Pancreas (tissue), 10 donors: ENCODE measurements around the gene SMYD3. TPM values are rescaled to one million over a fixed set of nuclear protein-coding genes. Genes with fewer than 3 reads are reported as not detected.

Source experiments
- ATAC-seq, 4 donors: fragments of 200-7000 bp; cut with Tn5 transposase; one replicate each; pipeline versions ENCODE4 v1.8.0 to v1.9.1; 2020; ENCODE audit warnings: mild to moderate bottlenecking in 4 of 4, moderate library complexity in 4 of 4
- DNase-seq, 6 donors: peaks; one replicate each; pipeline ENCODE4 v3.0.0-alpha.2; 2020
- FAIRE-seq: peaks from 2 replicates; lab custom pipeline; 2012; peaks lifted over from hg19 to GRCh38; lab: Jason Lieb, UNC
- H3K27ac ChIP-seq, 4 donors: fragments of 200-600 bp; sonication (generic); 1 replicate in 3 of 4; 2 replicates in 1 of 4; pipeline versions ENCODE4 v1.5.0 to v1.8.0; 2020
- H3K27me3 ChIP-seq, 4 donors: fragments of 200-600 bp; one replicate each; pipeline ENCODE4 v1.8.0; 2021
- H3K36me3 ChIP-seq, 3 donors: fragments of 200-600 bp; sonication (generic) in 1 of 3; one replicate each; pipeline versions ENCODE4 v1.5.0 to v1.8.0; 2020 to 2021
- H3K4me1 ChIP-seq, 3 donors: fragments of 200-600 bp; one replicate each; pipeline ENCODE4 v1.8.0; 2021
- H3K4me3 ChIP-seq, 4 donors: fragments of 200-600 bp; sonication (generic) in 2 of 4; one replicate each; pipeline versions ENCODE4 v1.5.0 to v1.8.0; 2020 to 2021
- H3K9me3 ChIP-seq, 4 donors: fragments of 200-600 bp; one replicate each; pipeline ENCODE4 v1.8.0; 2021
- CTCF ChIP-seq, 4 donors: fragments of 200-600 bp; sonication (generic) in 3 of 4; IDR thresholded peaks; one replicate each; pipeline versions ENCODE4 v1.5.0 to v1.8.0; 2021; ENCODE audit warnings: antibody characterized with exemption in 4 of 4
- WGBS, 2 donors: extraction: QIAGEN DNeasy Blood & Tissue Kit; methylation state at CpG; one replicate each; pipeline ENCODE4 v1.1.7; 2013; 5-methylcytosine and 5-hydroxymethylcytosine counted together
- intact Hi-C, 3 donors: fragments of 100-400 bp; cut with DNase I; formaldehyde crosslinking; loops; one replicate each; pipeline versions ENCODE4 v1.11.1 to v1.14.2; 2022
- polyA plus RNA-seq, 2 donors: library from polyadenylated mRNA; stranded (reverse); fragments of 200-250 nt; gene quantifications; one replicate each; pipeline ENCODE4 v1.2.3, GENCODE V29; 2013
- total RNA-seq, 6 donors: library from RNA; stranded (reverse); fragmentation: NEBNext Ultra II Directional in 4 of 6; extraction: Animal tissue kit (Norgen Biotek cat#: 25700) in 4 of 6; gene quantifications; one replicate each; pipeline versions ENCODE4 v1.2.1 to v1.2.4, GENCODE V29; 2021 to 2023
- donor health status: healthy with polysubstance abuse.
- donor health status: DM: no; HTN: no; CAD: no; lungs with moderate emphysema.
- donor health status: DM: no; HTN: no; CAD: no.
- donor health status: control.
- donor health status: control.
- donor health status: Bipolar disorder and iron deficiency.
- donor health status: DM: yes; HTN: yes; CAD: no.
- donor health status: DM: no; HTN: no; CAD: no.
- donor health status: DM: no; HTN: no; CAD: no.
- donor health status: DM: yes; HTN: yes; CAD: no.

The SMYD3 gene
- total and polyA plus RNA-seq, 8 donors, result 4.6 to 10.5 (median 6.7) TPM

- 72 to 74% methylated on average over 7 of the region's 7 CpGs for WGBS, 2 donors
- DNase-seq (no peak), ATAC-seq (no peak), FAIRE-seq (no peak)
- Histone ChIP-seq H3K27ac (no peak overlapping the region), H3K9me3 (no peaks in the 10 kb centered on the region), H3K27me3 (no peaks in the 10 kb centered on the region), H3K4me3 (no peak overlapping the region), H3K36me3 (no peaks in the 10 kb centered on the region), H3K4me1 (no peaks in the 10 kb centered on the region)
- intact Hi-C loops, result no loop called here
- TF ChIP-seq CTCF (IDR thresholded peaks at IDR 0.05), result no peak
These were observed 10.3 kb upstream of the SMYD3 start for GRCh38 chr1:246517391-246517790.

- no peak for DNase-seq
These were observed 9.0 kb upstream of the SMYD3 start for GRCh38 chr1:246516126-246516525.

DNA sequence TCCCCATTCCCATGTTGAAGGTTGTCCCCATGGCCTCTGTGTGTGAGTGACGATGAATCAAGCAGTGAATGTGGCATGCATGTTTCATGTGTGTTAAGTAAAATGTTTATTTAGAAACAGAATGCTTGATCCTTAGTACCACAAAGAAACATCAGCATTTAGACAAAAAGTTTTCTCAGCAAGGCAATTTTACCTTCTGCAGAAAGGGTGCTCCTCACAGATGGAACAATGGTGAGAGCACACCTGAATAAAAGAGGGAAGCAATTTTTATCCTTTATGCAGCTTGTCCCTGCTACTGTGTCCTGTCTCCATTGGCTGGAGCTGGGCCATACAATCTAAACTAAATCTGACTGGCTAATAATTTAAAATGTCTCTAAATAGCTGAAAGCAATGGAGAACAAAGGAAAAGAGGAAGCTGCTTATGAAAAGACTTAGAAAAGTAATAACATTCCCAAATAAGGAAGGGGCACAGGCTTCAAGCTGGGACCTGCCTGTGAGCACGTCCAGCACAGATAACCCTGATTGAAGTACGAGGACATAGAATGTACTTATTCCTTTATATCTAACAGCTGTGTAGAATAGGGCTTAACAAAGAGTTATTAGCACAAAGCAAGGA lies 8.4 kb upstream of the SMYD3 start:
- H3K36me3 ChIP-seq, result no peaks in the 10 kb centered on the region
- DNase-seq (no peak), FAIRE-seq (no peak), ATAC-seq (no peak)
- H3K27ac ChIP-seq, result no peak overlapping the region
- H3K4me3 ChIP-seq, result no peak overlapping the region
- H3K9me3 ChIP-seq, result no peaks in the 10 kb centered on the region
- WGBS, 2 donors, result 70 to 73% methylated on average over 3 of the region's 3 CpGs
- intact Hi-C loops, result no loop called here
- H3K27me3 ChIP-seq, result no peaks in the 10 kb centered on the region
- no peak for TF ChIP-seq CTCF (IDR thresholded peaks at IDR 0.05)
- no peaks in the 10 kb centered on the region for H3K4me1 ChIP-seq

More at GRCh38 chr1:246516126-246516525, 9.0 kb upstream of the SMYD3 start:
- no peak overlapping the region for H3K4me3 ChIP-seq
- FAIRE-seq (no peak), ATAC-seq (no peak)
- H3K4me1 ChIP-seq, result no peaks in the 10 kb centered on the region
- no peaks in the 10 kb centered on the region for H3K27me3 ChIP-seq
- 90 to 94% methylated on average over 10 of the region's 10 CpGs for WGBS, 2 donors
- H3K27ac ChIP-seq, result no peak overlapping the region
- H3K9me3 ChIP-seq, result no peaks in the 10 kb centered on the region
- intact Hi-C loops, result no loop called here
- no peak for TF ChIP-seq CTCF (IDR thresholded peaks at IDR 0.05)
- H3K36me3 ChIP-seq, result no peaks in the 10 kb centered on the region

DNA sequence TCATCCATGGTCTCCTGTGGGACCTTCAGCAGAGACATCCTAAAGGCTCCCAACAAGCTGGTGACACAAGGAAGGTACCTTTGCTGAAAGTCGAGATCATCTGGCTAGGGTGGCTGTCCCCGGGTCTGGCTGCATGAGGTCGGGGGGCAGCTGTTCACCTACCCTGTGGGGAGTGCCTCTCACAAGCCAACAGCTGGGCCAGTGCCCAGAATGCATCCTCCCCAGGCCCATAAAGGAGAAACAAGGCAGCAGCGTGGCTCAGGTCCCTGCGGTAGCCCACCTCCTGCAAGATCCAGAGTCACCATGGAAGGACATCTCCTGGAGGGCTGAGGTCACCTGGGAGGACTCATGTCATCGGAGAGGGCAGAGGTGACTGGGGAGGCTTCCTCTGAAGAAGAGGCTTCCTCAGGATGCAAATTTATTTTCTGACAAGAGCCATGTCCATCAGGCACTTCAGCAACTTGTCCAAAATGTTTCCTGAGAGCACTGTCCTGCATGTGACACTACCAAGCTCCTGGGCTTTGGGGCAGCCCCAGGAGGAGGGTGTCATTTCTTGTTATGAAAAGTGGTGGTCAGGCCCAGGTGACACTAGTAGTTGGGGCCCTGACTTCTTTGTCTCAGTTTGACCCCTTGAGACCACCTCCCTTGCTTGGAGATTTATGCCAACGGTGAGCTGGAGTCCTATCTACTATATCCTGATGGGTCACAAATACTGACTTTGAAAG lies 6.7 kb upstream of the SMYD3 start:
- H3K4me3 ChIP-seq, result no peak overlapping the region
- no peak for FAIRE-seq
- no peaks in the 10 kb centered on the region for H3K36me3 ChIP-seq
- WGBS, 2 donors, result 89 to 91% methylated on average over 7 of the region's 7 CpGs
- ATAC-seq, result no peak
- no peaks in the 10 kb centered on the region for H3K9me3 ChIP-seq
- H3K4me1 ChIP-seq, result no peaks in the 10 kb centered on the region
- H3K27ac ChIP-seq, result no peak overlapping the region
- no peak for TF ChIP-seq CTCF (IDR thresholded peaks at IDR 0.05)
- no peaks in the 10 kb centered on the region for H3K27me3 ChIP-seq
- DNase-seq, result no peak
- intact Hi-C loops, result no loop called here

GRCh38 chr1:246513041-246513440 lies 6.0 kb upstream of the SMYD3 start:
- H3K4me3 ChIP-seq, result no peak overlapping the region
- H3K9me3 ChIP-seq, result no peaks in the 10 kb centered on the region
- DNase-seq (no peak), FAIRE-seq (no peak), ATAC-seq (no peak)
- no peak for TF ChIP-seq CTCF (IDR thresholded peaks at IDR 0.05)
- H3K36me3 ChIP-seq, result no peaks in the 10 kb centered on the region
- intact Hi-C loops, result no loop called here
- WGBS, 2 donors, result 89 to 98% methylated on average over 5 of the region's 5 CpGs
- no peaks in the 10 kb centered on the region for H3K27me3 ChIP-seq
- H3K27ac ChIP-seq, result no peak overlapping the region
- no peaks in the 10 kb centered on the region for H3K4me1 ChIP-seq
